HepG2 (cell line): ENCODE measurements around the gene GNRH2. TPM values are rescaled to one million over a fixed set of nuclear protein-coding genes. Genes with fewer than 3 reads are reported as not detected.

Source experiments
- HDAC2 ChIP-seq: sonication (generic); formaldehyde crosslinking; IDR thresholded peaks from 2 replicates; pipeline ENCODE4 v1.4.0; 2020; ENCODE audit warnings: missing genetic modification reagents
- HIVEP1 ChIP-seq: sonication (generic); formaldehyde crosslinking; IDR thresholded peaks from 2 replicates; pipeline ENCODE4 v1.4.0; 2020; ENCODE audit warnings: mild to moderate bottlenecking, missing genetic modification reagents
- NCOA1 ChIP-seq: sonication (generic); formaldehyde crosslinking; IDR thresholded peaks from 2 replicates; pipeline ENCODE4 v1.9.0; 2021; ENCODE audit warnings: missing genetic modification reagents
- PAWR ChIP-seq: sonication (generic); formaldehyde crosslinking; IDR thresholded peaks from 2 replicates; pipeline ENCODE4 v1.4.0; 2020; ENCODE audit warnings: missing genetic modification reagents, mild to moderate bottlenecking, borderline replicate concordance
- SMAD1 ChIP-seq: sonication (generic); formaldehyde crosslinking; IDR thresholded peaks from 2 replicates; pipeline ENCODE4 v1.4.0; 2020; ENCODE audit warnings: missing genetic modification reagents, low read depth, mild to moderate bottlenecking, borderline replicate concordance
- ZNF124 ChIP-seq: sonication (generic); formaldehyde crosslinking; IDR thresholded peaks from 2 replicates; pipeline ENCODE4 v1.4.0; 2020; ENCODE audit warnings: missing genetic modification reagents
- ZNF552 ChIP-seq: sonication (generic); formaldehyde crosslinking; IDR thresholded peaks from 2 replicates; pipeline ENCODE4 v1.9.0; 2022; ENCODE audit warnings: missing genetic modification reagents, mild to moderate bottlenecking, borderline replicate concordance
- polyA plus RNA-seq, 8 experiments: library from polyadenylated mRNA; depleted of rRNA in 3 of 8; stranded (reverse) in 7 of 8; unstranded in 1 of 8; fragments of >200 nt; fragmentation: Illumina TruSeq in 4 of 8; extraction: Trizol in 4 of 8; gene quantifications; 2 replicates each; pipeline versions ENCODE4 v1.2.1 to v1.2.3, GENCODE V29; 2011 to 2016; ENCODE audit warnings: low read depth in 4 of 8, missing spikeins in 1 of 8, mixed read lengths in 1 of 8; ENCODE audit not compliant: insufficient read depth in 1 of 8
- total RNA-seq, 5 experiments: library from RNA; depleted of rRNA; stranded (reverse); fragments of >200 nt; fragmentation: Illumina TruSeq; extraction: Trizol; gene quantifications; 2 replicates each; pipeline ENCODE4 v1.2.3, GENCODE V29; 2016; ENCODE audit warnings: low read depth in 1 of 5
- TF ChIP-seq, protein P1 (sequence below): sonication (generic); formaldehyde crosslinking; IDR thresholded peaks from 2 replicates; pipeline ENCODE4 v1.4.0; 2020; ENCODE audit warnings: mild to moderate bottlenecking, missing genetic modification reagents
- TF ChIP-seq, protein P2 (sequence below): sonication (generic); formaldehyde crosslinking; conservative IDR thresholded peaks from 2 replicates; pipeline ENCODE4 v1.4.0; 2020; ENCODE audit warnings: missing genetic modification reagents
- TF ChIP-seq, protein P3 (sequence below): sonication (generic); formaldehyde crosslinking; IDR thresholded peaks from 2 replicates; pipeline ENCODE4 v1.8.0; 2022; ENCODE audit warnings: mild to moderate bottlenecking, missing genetic modification reagents
- TF ChIP-seq, protein P4 (sequence below): sonication (generic); formaldehyde crosslinking; IDR thresholded peaks from 2 replicates; pipeline ENCODE4 v1.5.1; 2020; ENCODE audit warnings: missing genetic modification reagents, mild to moderate bottlenecking, borderline replicate concordance
- TF ChIP-seq, protein P5 (sequence below): sonication (generic); formaldehyde crosslinking; IDR thresholded peaks from 2 replicates; pipeline ENCODE4 v1.4.0; 2020; ENCODE audit warnings: missing genetic modification reagents
- TF ChIP-seq, protein P6 (sequence below): sonication (generic); formaldehyde crosslinking; IDR thresholded peaks from 2 replicates; pipeline ENCODE4 v1.4.0; 2020; ENCODE audit warnings: missing genetic modification reagents

Gene GNRH2
- total and polyA plus RNA-seq, 2 of the 13 experiments (the other 11 are each of a cell fraction or from before 2014, with no cell fraction given): 0.28 TPM; not detected in 1

DNA sequence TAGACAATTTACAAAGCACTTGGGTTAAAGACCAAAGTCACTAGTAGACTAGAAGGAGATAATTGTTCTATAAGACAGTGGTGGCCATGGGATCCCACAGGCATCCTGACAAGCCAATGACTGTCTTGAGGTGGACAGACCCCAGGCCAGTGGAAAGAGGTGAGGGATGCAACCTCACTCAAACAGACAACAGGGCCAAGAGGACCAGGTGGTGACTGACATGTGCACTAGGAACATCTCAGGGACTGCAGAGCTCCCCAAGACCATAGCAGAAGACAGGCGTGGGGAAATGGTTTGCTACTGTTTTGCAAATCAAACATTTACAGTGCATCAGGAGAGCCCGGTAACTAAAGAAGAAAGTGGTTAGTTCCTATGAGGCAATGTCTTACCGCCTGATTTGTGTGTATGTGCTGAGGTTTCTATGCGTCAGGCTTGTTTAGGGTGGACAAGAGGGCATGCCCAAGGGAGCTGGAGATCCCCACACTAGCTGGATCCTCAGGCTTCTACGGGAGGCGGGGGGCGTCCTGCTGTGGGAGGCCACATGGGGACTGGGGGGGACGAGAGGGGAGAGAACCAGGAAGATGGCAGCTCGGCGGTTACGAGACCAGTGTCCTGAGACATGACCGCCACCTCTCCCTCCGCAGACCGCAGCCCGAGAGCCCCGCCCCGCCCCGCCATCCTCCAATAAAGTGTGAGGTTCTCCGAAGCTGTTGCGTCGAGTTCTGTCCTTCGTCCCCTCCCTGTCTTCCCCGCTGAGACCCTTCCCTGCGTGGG lies 1.8 kb downstream of the GNRH2 start (continued):
- TF ChIP-seq, protein P1, sequence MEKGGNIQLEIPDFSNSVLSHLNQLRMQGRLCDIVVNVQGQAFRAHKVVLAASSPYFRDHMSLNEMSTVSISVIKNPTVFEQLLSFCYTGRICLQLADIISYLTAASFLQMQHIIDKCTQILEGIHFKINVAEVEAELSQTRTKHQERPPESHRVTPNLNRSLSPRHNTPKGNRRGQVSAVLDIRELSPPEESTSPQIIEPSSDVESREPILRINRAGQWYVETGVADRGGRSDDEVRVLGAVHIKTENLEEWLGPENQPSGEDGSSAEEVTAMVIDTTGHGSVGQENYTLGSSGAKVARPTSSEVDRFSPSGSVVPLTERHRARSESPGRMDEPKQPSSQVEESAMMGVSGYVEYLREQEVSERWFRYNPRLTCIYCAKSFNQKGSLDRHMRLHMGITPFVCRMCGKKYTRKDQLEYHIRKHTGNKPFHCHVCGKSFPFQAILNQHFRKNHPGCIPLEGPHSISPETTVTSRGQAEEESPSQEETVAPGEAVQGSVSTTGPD (CRISPR knock-in tag): no peak
- no peak; the same call in 1 of the 2 replicates for TF ChIP-seq HIVEP1 (CRISPR knock-in tag)
- TF ChIP-seq, protein P2, sequence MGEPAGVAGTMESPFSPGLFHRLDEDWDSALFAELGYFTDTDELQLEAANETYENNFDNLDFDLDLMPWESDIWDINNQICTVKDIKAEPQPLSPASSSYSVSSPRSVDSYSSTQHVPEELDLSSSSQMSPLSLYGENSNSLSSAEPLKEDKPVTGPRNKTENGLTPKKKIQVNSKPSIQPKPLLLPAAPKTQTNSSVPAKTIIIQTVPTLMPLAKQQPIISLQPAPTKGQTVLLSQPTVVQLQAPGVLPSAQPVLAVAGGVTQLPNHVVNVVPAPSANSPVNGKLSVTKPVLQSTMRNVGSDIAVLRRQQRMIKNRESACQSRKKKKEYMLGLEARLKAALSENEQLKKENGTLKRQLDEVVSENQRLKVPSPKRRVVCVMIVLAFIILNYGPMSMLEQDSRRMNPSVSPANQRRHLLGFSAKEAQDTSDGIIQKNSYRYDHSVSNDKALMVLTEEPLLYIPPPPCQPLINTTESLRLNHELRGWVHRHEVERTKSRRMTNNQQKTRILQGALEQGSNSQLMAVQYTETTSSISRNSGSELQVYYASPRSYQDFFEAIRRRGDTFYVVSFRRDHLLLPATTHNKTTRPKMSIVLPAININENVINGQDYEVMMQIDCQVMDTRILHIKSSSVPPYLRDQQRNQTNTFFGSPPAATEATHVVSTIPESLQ (CRISPR knock-in tag): no peak
- TF ChIP-seq, protein P3, sequence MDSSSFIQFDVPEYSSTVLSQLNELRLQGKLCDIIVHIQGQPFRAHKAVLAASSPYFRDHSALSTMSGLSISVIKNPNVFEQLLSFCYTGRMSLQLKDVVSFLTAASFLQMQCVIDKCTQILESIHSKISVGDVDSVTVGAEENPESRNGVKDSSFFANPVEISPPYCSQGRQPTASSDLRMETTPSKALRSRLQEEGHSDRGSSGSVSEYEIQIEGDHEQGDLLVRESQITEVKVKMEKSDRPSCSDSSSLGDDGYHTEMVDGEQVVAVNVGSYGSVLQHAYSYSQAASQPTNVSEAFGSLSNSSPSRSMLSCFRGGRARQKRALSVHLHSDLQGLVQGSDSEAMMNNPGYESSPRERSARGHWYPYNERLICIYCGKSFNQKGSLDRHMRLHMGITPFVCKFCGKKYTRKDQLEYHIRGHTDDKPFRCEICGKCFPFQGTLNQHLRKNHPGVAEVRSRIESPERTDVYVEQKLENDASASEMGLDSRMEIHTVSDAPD: 0 out of 2 replicates have a peak, but pooled peaks have one; percentile 72
- no peak; the same call in 1 of the 2 replicates for TF ChIP-seq PAWR (CRISPR knock-in tag)
- no peak for TF ChIP-seq ZNF552
- TF ChIP-seq NCOA1 (CRISPR knock-in tag): no peak
- TF ChIP-seq, protein P4, sequence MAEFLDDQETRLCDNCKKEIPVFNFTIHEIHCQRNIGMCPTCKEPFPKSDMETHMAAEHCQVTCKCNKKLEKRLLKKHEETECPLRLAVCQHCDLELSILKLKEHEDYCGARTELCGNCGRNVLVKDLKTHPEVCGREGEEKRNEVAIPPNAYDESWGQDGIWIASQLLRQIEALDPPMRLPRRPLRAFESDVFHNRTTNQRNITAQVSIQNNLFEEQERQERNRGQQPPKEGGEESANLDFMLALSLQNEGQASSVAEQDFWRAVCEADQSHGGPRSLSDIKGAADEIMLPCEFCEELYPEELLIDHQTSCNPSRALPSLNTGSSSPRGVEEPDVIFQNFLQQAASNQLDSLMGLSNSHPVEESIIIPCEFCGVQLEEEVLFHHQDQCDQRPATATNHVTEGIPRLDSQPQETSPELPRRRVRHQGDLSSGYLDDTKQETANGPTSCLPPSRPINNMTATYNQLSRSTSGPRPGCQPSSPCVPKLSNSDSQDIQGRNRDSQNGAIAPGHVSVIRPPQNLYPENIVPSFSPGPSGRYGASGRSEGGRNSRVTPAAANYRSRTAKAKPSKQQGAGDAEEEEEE (CRISPR knock-in tag): 0 out of 2 replicates have a peak, but pooled peaks have one; percentile 13
- TF ChIP-seq ZNF124 (CRISPR knock-in tag): no peak
- TF ChIP-seq, protein P5, sequence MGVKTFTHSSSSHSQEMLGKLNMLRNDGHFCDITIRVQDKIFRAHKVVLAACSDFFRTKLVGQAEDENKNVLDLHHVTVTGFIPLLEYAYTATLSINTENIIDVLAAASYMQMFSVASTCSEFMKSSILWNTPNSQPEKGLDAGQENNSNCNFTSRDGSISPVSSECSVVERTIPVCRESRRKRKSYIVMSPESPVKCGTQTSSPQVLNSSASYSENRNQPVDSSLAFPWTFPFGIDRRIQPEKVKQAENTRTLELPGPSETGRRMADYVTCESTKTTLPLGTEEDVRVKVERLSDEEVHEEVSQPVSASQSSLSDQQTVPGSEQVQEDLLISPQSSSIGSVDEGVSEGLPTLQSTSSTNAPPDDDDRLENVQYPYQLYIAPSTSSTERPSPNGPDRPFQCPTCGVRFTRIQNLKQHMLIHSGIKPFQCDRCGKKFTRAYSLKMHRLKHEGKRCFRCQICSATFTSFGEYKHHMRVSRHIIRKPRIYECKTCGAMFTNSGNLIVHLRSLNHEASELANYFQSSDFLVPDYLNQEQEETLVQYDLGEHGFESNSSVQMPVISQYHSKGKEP (CRISPR knock-in tag): no peak
- no peak for TF ChIP-seq SMAD1 (CRISPR knock-in tag)
- no peak for TF ChIP-seq HDAC2 (CRISPR knock-in tag)
- TF ChIP-seq, protein P6, sequence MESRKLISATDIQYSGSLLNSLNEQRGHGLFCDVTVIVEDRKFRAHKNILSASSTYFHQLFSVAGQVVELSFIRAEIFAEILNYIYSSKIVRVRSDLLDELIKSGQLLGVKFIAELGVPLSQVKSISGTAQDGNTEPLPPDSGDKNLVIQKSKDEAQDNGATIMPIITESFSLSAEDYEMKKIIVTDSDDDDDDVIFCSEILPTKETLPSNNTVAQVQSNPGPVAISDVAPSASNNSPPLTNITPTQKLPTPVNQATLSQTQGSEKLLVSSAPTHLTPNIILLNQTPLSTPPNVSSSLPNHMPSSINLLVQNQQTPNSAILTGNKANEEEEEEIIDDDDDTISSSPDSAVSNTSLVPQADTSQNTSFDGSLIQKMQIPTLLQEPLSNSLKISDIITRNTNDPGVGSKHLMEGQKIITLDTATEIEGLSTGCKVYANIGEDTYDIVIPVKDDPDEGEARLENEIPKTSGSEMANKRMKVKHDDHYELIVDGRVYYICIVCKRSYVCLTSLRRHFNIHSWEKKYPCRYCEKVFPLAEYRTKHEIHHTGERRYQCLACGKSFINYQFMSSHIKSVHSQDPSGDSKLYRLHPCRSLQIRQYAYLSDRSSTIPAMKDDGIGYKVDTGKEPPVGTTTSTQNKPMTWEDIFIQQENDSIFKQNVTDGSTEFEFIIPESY (CRISPR knock-in tag): no peak
